ENCODE results near the gene PARD6G. TPM values are rescaled to one million over a fixed set of nuclear protein-coding genes. Genes with fewer than 3 reads are reported as not detected.

PARD6G gene
- total RNA-seq, 1 experiment from 2014 or later = 0.15 TPM

GRCh38 chr18:80108121-80108536, 139.2 kb downstream of the PARD6G start:
- POLR2A ChIA-PET (ENCODE audit: unreplicated experiment) = interaction anchor here (1.3 kb wide), 1 partner anchor 75 kb away, joined by 7 read pairs; no protein-coding TSS in a partner anchor
- Histone ChIP-seq H2AFZ (no peak overlapping the region), H3K27me3 (ENCODE audit: insufficient read depth, low read depth) (no peaks in the 10 kb centered on the region), H3K79me2 (ENCODE audit: low read depth) (peaks cover 34% of the 10 kb centered on the region), H3K4me3 (no peak overlapping the region), H3K9me2 (ENCODE audit: insufficient read depth) (no peaks in the 10 kb centered on the region), H3F3A (ENCODE audit: insufficient read depth, low read depth) (peaks cover 8% of the 10 kb centered on the region; the same call in 1 of the 2 replicates), H3K4me2 (no peak overlapping the region; the same call in 1 of the 2 replicates), H3K27ac (no peak overlapping the region), H3K36me3 (ENCODE audit: low read depth) (peaks cover 4% of the 10 kb centered on the region; the same call in 1 of the 2 replicates), H3K9me3 (ENCODE audit: insufficient read depth, low read depth) (no peaks in the 10 kb centered on the region), H4K20me1 (ENCODE audit: insufficient read depth) (peaks cover 21% of the 10 kb centered on the region), H3K4me1 (replicated peaks; ENCODE audit: insufficient read depth) (peaks cover 12% of the 10 kb centered on the region)
- BruUV-seq (replicated peaks) = no TSS peak
- intact Hi-C loops (cut with micrococcal nuclease; ENCODE audit: unreplicated experiment) = no loop called here
- CTCF ChIA-PET = no interaction called here
- no peak for DNase-seq
- TF ChIP-seq EZH2 (IDR thresholded peaks at IDR 0.05; ENCODE audit: low read depth) (no peak), CTCF (conservative IDR thresholded peaks at IDR 0.05) (no peak)

DNA sequence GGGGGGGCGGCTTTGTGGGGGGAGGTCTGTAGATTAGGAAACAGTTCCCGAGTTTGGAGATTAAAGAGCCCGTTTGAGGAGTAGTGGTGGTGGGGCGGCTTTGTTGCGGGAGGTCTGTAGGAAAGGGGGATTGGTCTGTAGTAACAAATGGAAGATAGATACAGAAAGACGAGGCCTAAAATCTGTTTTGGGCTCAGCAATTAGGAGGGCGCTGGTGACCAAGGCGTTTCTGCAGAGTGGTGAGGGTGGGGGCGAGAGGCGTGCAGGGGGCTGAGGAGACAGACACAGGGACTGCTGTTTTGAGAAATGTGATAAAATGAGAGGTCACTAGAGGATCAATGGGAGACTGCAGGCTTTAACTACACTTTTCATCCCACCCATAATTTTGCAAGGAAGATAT, 139.9 kb downstream of the PARD6G start:
- Histone ChIP-seq H3K27me3 (ENCODE audit: insufficient read depth, low read depth) (no peaks in the 10 kb centered on the region), H3F3A (ENCODE audit: insufficient read depth, low read depth) (peaks cover 8% of the 10 kb centered on the region; the same call in 1 of the 2 replicates), H2AFZ (no peak overlapping the region), H4K20me1 (ENCODE audit: insufficient read depth) (peaks cover 21% of the 10 kb centered on the region), H3K4me1 (replicated peaks; ENCODE audit: insufficient read depth) (peaks cover 12% of the 10 kb centered on the region), H3K9me2 (ENCODE audit: insufficient read depth) (no peaks in the 10 kb centered on the region), H3K4me2 (no peak overlapping the region), H3K27ac (no peak overlapping the region), H3K79me2 (ENCODE audit: low read depth) (peaks cover 27% of the 10 kb centered on the region), H3K4me3 (no peak overlapping the region), H3K9me3 (ENCODE audit: insufficient read depth, low read depth) (no peaks in the 10 kb centered on the region), H3K36me3 (ENCODE audit: low read depth) (peaks cover 4% of the 10 kb centered on the region; the same call in 1 of the 2 replicates)
- DNase-seq = no peak
- POLR2A ChIA-PET (ENCODE audit: unreplicated experiment) = no interaction called here
- no TSS peak for BruUV-seq (replicated peaks)
- TF ChIP-seq CTCF (conservative IDR thresholded peaks at IDR 0.05) (no peak), EZH2 (IDR thresholded peaks at IDR 0.05; ENCODE audit: low read depth) (no peak)
- CTCF ChIA-PET = no interaction called here
- intact Hi-C loops (cut with micrococcal nuclease; ENCODE audit: unreplicated experiment) = no loop called here

Other genes starting within 250 kb of the PARD6G start
- gene RBFA, start 213.1 kb downstream of the PARD6G start, total RNA-seq (2021) = 22.4 and 25.1 TPM in 2 replicates
- gene ADNP2, start 138.3 kb downstream of the PARD6G start, total RNA-seq (2021) = 12.6 and 13.8 TPM in 2 replicates